SHP77 treated with DMSO at 0.1 percent for 48 hours (cell line): ENCODE data around the gene DPP6.
"Not testable (repeated sequence)": the region's sequence is repeated elsewhere in the genome, so short reads cannot be mapped to it uniquely, and the experiment has no call there.

ENCODE experiments used
- DNase-seq: peaks from one replicate; lab custom pipeline; 2025; lab: John Stamatoyannopoulos, UW

DPP6 gene

DNA sequence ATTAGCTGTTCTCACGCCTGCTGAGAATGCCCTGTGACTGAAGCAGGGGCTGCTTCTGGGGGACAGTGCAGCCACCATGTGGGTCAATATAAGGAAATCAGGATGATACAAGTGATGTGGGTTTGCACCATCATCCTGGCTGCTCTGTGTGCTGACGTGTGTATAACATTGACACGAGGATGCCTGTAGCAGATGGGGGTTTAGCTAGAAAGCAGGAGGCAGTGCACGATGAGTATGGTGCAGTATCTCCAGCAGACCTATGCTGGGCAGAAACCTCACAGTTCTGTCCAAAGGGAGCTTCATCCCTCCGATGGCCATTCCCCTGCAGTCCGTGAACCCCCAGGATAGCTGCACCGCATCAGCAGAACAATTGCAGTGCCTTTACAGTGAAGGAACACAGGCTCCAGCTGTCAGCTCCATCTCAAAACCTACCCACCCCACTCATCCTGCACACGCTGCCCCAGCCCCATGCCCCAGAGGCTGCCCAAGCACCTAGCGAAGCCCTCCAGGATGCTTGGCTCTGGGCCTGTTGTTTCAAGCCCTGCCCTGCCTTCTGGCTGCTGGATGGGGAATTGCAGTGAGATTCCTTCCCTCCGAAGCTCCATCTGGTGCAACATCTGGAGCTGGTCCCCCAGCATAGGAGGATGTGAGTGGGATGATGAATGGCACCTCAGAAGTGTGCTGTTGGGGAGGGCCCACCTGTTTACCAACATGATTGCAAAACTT lies 96.8 kb downstream of the DPP6 start:
- DNase-seq = not testable (repeated sequence)

DNA sequence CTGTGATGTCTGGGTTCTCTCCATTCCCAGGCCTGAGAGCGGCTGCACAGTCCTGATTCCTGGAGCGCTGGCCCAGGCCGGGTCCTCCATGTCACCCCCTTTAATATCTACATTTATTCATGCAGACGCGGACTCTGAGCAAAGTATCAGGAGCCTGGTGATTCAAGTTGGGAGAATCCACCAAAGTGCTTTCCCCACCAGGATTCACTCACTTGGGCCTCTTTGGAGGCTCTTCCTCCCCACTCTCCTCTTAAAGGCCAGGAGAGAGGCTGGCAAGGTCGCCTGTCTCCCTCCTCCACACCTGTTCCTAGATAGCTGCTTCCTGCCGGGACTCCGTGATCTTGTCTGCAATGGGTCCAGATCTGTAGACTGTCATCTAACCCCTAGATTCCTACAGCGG lies 98.5 kb downstream of the DPP6 start:
- not testable (repeated sequence) for DNase-seq

GRCh38 chr7:154151306-154151705 lies 99.1 kb downstream of the DPP6 start:
- DNase-seq = not testable (repeated sequence)

DNA sequence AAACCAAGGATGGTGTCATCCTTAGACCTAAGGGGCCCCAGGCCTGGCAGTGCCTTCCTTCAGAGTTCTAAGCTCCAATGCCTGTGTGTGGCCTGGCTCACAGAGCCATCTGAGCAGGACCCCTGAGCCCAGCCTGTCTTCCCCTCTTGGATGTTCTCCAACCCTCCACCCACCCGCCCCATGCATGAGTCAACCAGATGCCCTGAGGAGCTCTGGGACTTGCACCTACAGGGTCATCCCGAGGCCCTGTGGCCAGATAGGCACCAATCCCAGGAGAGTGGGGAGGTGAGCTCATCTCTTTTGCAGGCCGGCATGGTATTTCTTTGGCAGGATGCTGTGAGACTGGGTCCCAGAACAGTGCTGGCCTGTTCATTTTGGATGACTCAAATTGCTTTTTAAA lies 103.7 kb downstream of the DPP6 start:
- not testable (repeated sequence) for DNase-seq

DNA sequence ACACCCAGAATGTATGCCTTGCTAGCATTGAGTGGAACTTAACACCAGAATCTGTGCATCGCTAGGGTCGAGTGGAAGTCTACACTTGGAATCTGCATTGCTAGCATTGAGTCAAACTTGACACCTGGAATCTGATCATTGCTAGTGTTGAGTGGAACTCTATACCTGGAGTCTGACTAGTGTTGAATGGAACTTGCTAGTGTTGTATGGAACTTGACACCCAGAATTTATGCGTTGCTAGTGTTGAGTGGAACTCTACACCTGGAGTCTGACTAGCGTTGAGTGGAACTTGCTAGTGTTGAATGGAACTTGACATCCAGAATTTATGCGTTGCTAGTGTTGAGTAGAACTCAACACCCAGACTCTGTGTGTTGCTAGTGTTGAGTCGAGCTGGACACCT lies 110.7 kb downstream of the DPP6 start:
- not testable (repeated sequence) for DNase-seq

- not testable (repeated sequence) for DNase-seq
Measured at GRCh38 chr7:154163642-154164041, 111.4 kb downstream of the DPP6 start.

DNA sequence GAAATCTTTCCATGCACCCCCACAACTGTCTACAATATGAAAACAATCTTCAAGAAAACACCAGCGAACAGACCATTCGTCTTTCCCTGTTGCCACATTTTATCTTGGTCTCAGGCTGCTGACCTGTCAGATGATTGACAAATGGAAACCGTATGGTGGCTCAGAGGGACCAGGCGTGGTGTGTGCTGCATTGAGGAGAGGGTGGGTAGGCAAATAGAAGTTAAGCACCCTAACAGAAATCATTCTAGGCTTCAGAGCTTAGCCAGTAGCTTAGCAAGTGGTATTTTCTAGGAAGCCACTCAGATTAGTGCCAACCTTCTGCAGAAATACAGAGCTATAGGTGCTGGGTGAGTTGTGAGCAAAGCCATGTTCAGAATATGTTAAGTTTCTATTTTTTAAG lies 114.9 kb downstream of the DPP6 start:
- no peak for DNase-seq

GRCh38 chr7:154167807-154168206 lies 115.6 kb downstream of the DPP6 start:
- DNase-seq = no peak

DNA sequence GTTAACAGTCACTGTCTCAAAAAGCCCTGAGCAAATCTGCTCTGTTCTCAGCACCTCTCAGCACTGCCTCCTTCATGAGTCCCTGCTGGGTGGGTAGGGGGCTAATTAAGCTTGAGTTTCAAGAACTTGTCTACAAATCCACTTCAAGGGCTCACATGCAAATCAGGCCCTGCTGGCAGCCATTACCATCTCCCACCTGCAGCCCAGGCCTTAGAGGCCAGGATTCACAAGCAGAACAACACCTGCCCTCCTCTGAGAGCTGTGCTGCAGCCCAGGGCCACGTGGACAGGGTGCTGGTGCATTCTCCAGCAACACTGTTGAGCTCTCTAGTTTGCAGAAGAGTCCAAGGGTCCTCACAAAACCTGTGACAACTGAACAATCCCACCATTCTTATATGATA lies 119.2 kb downstream of the DPP6 start:
- DNase-seq = no peak

DNA sequence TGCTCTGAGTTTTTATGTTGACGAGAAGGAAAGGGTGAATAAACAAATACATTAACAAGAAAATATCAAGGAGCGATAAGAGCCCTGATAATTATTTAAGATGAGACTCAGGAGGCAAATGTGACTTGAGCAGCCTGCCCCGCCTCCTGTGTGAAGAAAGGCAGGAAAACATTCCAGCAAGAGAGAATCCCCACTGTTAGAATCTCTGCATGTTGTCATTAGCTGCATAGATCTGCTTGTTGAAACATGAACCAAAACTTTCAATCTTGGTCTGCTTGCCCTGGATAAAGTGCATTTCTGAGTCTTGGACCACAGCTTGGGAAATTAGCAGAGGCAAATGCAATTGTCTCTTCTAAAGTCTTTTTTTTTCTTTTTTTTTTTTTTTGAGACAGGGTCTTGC lies 120.0 kb downstream of the DPP6 start:
- DNase-seq = no peak

DNA sequence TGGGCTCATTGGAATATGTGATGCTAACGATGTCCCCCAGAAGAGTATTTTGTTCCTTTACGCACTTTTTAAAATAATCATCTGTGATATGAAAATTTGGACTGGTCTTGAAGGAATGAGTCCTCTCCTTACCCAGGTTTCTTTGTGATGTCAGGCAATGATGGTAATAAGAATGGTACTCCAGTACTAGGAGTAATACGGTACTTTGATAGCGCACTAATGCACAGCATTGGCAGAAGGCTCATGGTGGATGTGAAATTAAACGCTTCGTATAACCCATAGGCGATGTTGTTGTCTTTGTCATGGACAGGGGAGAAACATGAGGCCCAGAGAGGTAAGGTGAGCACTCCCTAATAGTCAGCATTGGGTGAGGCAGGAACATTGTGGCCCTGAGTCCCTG lies 125.4 kb downstream of the DPP6 start:
- no peak for DNase-seq

DNA sequence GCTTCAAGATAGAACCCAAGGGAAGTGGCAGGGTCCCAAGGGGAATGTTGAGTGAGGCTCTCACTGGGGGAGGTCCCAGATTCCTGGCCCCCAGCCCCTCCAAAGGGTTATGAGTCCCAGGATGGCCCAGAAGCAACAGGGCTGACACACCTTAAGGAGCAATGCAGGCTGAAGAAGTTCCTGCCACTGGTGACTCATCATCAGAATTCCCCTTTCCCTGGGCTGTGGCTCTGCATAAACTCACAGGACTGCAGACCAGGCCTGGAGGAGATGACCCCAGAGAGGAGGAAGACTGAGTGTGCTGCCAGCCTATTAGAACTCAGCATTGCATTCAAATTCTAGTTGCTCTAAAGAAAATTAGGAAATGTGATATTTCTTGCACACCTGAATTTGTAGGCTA lies 126.7 kb downstream of the DPP6 start:
- DNase-seq = no peak

GRCh38 chr7:154183482-154183881 lies 131.3 kb downstream of the DPP6 start:
- no peak for DNase-seq

DNA sequence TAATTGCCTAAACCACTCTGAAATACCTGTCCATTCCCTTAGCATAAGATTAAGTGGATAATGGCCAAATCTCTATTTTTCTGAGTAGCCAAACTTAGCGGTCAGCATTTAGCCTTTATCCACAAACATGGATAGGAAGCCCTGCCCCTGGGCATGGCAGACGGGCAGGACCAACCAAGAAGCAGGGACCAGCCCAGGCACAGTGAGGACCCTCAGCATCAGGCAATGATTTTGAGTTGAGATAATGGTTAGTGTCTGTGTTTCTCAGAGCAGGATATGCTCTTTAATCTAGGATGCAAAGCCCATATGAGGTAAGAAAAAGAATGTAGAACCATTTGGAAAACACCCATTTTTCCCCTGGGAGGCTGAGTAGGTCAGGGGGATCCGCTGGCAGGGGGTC lies 131.7 kb downstream of the DPP6 start:
- DNase-seq = no peak

GRCh38 chr7:154186811-154187210 lies 134.6 kb downstream of the DPP6 start:
- no peak for DNase-seq

- no peak for DNase-seq
Measured at GRCh38 chr7:154188330-154188729, 136.1 kb downstream of the DPP6 start.

- DNase-seq = no peak
Measured at GRCh38 chr7:154195266-154195665, 143.1 kb downstream of the DPP6 start.

GRCh38 chr7:154198481-154198880 lies 146.3 kb downstream of the DPP6 start:
- no peak for DNase-seq

GRCh38 chr7:154200241-154200640 lies 148.0 kb downstream of the DPP6 start:
- DNase-seq = no peak

- DNase-seq = no peak
Measured at GRCh38 chr7:154202002-154202401, 149.8 kb downstream of the DPP6 start.

- no peak for DNase-seq
Measured at GRCh38 chr7:154204046-154204445, 151.8 kb downstream of the DPP6 start.

DNA sequence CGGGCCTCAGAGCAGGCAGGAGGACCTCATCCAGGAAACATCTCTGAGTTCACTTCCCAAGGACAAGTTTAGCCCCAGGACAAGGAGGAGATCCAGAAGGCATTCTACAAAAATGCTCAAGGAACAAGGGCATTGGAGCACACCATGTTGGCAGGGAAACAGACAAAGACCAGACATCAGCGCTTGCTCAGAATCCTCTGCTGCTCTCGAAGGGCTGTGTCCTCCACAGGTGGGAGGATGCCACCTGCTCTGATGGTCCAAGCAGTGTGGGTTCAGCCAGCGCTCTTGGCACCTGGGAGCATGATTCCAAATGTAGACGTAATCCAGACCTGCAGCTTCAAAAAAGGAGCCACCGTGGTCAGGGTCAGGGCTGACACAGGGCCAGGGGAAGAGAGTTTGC lies 160.7 kb downstream of the DPP6 start:
- DNase-seq = no peak

GRCh38 chr7:154217688-154218340 lies 165.6 kb downstream of the DPP6 start:
- DNase-seq = no peak

DNA sequence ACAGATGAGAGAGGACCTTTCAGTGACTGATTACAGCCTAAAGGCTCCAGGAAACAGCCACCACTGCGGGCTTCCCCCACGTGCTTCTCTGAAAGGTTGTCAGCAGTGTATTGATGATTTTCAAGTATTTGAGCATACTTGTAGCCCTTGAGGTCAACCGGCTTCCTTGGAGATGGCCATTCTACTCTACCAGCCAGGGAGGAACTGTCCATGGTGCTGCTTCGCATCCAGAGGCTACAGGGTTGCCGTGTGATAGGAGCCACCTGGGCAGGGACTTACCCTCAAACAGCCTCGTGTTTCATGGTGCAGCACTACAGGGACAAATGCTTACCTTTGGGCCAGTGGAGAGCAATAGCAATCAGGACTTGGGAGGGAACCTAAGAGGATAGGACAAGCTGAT lies 179.5 kb downstream of the DPP6 start:
- no peak for DNase-seq
